ENCODE measurements around the gene CLCA1.
"Not testable (repeated sequence)": the region's sequence is repeated elsewhere in the genome, so short reads cannot be mapped to it uniquely, and the experiment has no call there.

Gene CLCA1

DNA sequence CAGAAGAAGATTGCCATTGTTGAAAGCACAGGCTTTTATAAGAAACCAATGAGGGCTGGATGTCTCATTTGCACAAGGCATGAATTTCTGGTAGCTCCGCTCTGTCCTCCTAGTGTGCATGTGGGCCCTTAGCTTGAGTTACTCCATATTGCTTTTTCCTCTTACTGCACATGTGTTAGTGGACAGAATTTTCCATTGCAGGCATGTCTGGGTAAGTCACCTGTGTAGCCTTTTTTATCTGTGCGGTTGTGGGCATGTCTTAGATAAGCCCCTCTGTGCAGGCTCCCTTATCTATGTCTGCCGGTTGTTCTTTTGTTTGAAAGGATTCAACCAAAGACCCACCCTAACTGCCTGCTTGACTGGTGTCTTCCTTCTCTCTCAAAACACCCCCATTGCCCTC, 7.2 kb upstream of the CLCA1 start:
- DNase-seq (ENCODE audit: low read depth), result no peak

DNA sequence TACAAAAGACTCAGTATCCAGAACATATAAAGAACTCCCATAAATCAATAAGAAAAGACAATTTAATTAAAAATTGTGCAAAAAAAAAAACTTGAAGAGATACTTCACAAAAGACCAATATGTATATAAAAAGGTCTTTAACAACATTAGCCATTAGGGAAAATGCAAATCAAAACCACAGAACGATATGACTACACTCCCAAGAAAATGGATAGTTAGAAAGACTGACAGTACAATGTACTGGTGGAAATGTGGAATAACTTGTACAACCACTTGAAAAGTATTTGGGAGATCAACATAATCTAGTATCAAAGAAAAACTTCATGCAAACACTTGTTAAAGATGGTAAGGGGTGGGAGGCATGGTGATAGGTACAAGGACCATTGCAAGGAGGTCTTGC, 3.9 kb upstream of the CLCA1 start:
- DNase-seq (ENCODE audit: low read depth), result no peak

DNA sequence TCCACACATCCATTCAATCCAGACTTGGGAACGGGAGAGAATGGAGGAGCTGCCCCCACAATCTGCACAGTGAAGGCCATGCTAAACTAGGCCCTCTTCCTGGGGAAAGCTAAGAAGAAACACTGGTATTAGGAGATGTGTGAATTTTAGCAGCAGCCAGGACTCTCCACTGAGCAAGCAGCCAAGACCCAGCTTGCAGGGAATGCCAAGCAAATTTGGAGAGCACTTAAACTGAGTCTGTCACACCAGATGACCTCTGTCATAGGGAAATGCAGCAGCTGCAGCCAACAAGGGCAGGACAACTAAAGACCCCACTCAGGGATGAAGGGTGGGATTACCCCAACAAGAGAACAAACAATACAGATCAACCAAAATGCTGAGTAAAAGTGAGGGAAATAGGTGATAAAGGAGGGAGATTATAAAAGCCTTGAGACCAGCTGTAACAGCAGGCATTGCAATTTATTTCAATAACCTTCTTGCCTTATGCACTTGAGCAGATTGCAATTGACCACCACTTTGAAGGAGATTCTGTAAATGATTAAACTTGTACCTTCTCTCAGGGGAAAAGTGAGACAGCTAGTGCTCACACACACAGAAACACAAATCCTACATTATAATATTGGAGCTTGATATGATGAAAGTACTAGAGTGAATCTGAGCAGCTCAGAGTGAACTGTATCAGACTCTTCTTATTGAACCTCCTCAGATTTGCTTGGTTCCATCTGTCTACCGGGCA, 2.5 kb upstream of the CLCA1 start:
- DNase-seq (ENCODE audit: low read depth), result no peak

- no peak for DNase-seq (ENCODE audit: low read depth)
These were observed 1.7 kb upstream of the CLCA1 start for GRCh38 chr1:86466986-86467385.

- DNase-seq (ENCODE audit: low read depth), result no peak
These were observed 2.1 kb downstream of the CLCA1 start for GRCh38 chr1:86470859-86471258.

DNA sequence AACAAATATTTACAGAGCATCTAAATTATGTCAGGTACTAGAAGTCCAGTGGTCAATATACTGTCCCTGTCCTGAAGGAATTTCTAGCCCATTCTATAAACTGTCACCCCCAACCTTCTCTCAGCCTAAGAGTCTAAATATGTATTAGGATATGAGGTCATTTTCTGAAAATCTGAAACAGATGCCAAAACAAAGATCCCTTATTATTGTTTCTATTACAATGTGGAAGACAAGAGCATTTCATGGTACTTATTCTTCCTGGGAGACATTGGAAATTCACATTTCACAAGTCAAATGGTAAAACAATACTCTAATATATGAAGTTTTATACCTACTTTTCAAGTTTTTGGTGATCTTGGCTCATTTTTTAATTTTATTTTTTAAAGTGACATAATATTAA, 2.6 kb downstream of the CLCA1 start:
- no peak for DNase-seq (ENCODE audit: low read depth)

DNA sequence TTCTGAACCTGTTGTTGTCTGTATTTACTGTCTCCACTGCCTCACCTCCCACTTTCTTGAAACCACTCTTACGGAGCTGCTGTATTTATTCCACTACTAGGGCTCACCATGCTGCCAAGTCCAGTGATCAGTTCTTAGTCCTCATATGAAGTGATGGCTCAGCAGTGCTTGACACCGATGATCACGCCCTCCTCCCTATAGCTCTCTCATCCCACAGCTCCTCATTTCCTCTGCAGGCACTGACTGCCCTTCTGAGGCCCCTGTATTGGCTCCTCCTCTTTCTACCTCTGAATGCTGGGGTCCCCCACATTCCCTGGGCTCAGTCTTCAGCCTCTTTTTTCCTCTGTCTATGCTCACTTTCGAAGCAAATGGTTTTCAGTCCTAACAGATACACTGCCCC, 3.4 kb downstream of the CLCA1 start:
- DNase-seq (ENCODE audit: low read depth), result no peak

- DNase-seq (ENCODE audit: low read depth), result no peak
These were observed 4.0 kb downstream of the CLCA1 start for GRCh38 chr1:86472767-86473166.

GRCh38 chr1:86477256-86477655, 8.5 kb downstream of the CLCA1 start:
- DNase-seq (ENCODE audit: low read depth), result no peak

- no peak for DNase-seq (ENCODE audit: low read depth)
These were observed 9.0 kb downstream of the CLCA1 start for GRCh38 chr1:86477682-86478081.

GRCh38 chr1:86478416-86479156, 9.9 kb downstream of the CLCA1 start:
- DNase-seq (ENCODE audit: low read depth), result no peak

DNA sequence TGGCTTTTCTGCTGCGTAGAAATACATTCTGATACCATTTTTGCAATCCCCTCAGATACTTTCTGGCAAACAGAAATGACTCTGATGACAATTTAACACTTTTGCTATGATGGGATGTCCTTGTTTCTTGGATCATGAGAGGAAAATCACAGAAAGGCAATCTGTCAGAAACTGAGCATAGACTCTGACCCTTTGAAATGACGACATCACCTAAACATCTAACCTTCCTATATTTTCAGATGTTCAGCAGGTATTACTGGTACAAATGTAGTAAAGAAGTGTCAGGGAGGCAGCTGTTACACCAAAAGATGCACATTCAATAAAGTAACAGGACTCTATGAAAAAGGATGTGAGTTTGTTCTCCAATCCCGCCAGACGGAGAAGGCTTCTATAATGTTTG, 13.2 kb downstream of the CLCA1 start:
- no peak for DNase-seq (ENCODE audit: low read depth)

DNA sequence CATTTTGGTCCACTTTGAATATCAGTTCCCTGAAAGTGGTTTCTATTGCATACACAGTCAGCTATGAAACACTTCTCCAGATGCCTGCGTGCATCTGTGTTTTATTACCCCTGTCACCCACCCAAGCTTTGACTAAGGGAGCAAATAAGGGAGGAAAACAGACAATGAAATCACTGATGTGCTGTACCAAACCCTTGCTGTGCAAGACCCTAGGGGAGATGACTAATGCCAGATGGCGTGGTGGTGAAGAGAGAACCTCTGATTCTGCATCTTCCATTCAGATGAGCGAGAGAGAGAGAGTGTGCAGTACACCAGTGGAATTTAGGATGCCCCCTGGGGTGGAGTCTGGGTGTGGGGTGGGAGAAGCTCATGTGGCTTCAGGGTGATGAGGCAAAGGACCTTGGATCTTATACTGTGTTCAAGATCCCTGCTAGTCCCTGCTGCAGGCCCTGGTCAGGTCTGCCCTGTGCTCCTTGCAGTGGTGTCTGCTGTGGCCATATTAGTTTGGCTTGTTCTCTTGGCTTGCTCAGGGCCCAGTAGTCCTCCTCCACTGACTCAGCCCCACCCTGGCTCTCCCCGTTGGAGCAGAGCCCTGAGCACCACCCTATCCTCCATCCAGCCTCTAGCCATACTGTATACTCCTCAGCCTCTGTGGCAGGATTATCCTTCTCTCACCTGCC, 18.5 kb downstream of the CLCA1 start:
- DNase-seq (ENCODE audit: low read depth), result no peak

DNA sequence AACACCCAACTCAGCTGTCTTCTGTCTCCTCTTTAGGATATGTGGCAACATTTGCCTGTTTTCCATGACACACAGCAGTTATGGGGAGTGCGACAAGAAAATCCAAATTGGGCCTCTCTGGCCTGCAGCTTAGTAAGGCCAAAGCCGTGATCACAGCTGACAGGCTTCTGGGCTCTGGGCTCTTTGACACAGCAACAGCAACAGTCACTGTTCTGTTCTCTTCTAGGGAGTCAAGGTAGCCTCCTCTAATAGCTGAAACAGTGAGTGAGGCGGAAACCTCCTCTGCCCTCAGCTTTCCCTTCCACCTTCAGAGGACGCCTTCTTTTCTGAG, 19.0 kb downstream of the CLCA1 start:
- DNase-seq (ENCODE audit: low read depth), result no peak

GRCh38 chr1:86489242-86489878, 20.6 kb downstream of the CLCA1 start:
- no peak for DNase-seq (ENCODE audit: low read depth)

GRCh38 chr1:86491171-86491950, 22.6 kb downstream of the CLCA1 start:
- no peak for DNase-seq (ENCODE audit: low read depth)

DNA sequence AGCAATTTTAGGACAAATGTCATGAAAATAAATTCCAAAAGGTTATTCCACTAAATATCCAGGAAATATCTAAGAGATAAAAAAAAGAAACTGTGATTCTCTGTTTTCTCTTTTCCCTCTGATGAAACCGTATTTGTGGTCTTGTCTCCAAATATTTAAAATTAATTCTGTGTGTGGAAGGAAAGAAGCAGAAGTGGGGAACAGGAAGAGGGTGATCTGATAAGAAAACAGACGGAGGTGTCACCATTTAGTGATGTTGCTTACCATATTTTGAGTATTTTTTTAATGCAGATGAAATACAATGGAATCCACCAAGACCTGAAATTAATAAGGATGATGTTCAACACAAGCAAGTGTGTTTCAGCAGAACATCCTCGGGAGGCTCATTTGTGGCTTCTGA, 29.6 kb downstream of the CLCA1 start:
- no peak for DNase-seq (ENCODE audit: low read depth)

DNA sequence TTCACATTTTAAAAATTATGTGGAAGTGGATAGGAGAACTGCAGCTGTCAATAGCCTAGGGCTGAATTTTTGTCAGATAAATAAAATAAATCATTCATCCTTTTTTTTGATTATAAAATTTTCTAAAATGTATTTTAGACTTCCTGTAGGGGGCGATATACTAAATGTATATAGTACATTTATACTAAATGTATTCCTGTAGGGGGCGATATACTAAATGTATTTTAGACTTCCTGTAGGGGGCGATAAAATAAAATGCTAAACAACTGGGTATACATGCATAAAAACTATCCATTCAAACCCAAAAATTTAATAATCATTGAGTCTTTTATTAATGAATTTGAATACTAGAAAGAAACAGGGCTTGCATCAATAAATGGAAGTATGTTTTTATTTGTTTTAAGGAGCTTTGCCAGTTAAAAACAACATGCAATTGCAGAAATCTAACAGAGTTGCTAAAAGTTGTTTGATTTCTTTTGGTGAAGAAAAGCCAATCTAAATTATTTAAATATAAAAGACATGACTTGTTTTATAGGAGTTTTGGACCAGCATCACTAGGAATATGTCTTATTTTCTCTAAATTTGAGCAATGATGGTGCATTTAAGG, 31.4 kb downstream of the CLCA1 start:
- no peak for DNase-seq (ENCODE audit: low read depth)

DNA sequence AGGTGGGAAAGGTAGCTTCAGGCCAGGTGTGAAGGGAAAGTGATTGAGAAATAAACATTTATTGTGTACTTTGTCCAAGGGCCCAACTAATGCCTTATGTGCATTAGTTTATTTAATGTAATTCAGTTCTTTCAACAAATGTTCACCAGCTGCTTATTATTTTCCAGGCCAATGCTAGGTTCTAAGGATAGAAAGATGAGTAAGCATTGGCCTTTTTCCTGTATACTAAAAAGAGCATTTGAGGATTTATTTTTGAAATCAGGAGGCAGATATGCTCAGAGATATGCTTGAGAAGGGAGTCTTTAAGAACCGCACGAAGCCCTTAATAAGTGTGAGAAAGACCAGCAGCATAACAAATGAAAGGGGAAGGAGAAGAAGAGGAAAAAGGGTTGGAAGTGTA, 32.0 kb downstream of the CLCA1 start:
- DNase-seq (ENCODE audit: low read depth), result no peak

GRCh38 chr1:86502125-86502646, 33.5 kb downstream of the CLCA1 start:
- DNase-seq (ENCODE audit: low read depth), result not testable (repeated sequence)

DNA sequence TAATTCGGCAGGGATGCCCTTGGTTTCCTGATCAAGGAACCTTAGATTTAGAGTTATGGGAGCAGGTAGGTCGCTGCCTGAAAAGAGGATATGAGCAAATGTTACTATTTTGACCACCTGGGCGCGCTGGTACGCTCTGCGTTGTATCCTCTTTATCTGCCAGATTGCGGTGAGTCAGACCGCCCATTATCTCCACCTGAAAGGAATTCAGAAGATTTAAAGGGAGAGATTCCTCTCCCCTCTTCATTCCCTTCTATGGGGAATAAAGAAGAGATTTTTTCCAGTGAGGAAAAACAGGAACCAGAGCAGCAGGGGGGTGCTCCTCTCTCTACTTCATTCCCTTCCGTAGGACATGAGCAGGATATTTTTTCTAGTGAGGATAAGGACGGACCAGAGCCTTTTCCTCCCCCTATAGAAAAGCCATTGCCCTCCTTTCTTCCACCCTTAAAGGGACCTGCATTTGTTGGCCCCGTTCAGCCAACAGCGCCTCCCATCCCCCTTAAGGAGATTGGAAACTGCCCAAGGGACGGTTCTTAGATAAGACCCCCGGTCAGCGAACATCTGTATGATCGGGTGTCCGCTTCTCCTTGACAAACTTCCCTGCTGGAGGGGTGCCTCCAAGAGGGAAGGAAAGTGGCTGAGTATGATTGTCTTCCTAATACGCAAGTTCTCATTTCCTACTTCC, 34.1 kb downstream of the CLCA1 start:
- DNase-seq (ENCODE audit: low read depth), result no peak

All from activated T-cell treated with anti-CD3 and anti-CD28 coated beads for 24 hours (primary cell).